ENCODE measurements around the gene LILRA6.

- TF ChIP-seq POLR2A (IDR thresholded peaks at IDR 0.05) (no peak), CTCF (IDR thresholded peaks at IDR 0.05 in 4 of 5, conservative IDR thresholded peaks at IDR 0.05 in 1 of 5) (no peak)
These were observed 50.7 kb downstream of the LILRA6 start for GRCh38 chr19:54191811-54192453.
